ENCODE measurements around the gene LAMP1.
"Not testable (repeated sequence)": the region's sequence is repeated elsewhere in the genome, so short reads cannot be mapped to it uniquely, and the experiment has no call there.

The LAMP1 gene

GRCh38 chr13:113328851-113329250, 31.8 kb downstream of the LAMP1 start:
- DNase-seq: no peak

GRCh38 chr13:113329656-113330312, 32.7 kb downstream of the LAMP1 start:
- no peak for DNase-seq

GRCh38 chr13:113332615-113333014, 35.6 kb downstream of the LAMP1 start:
- no peak for DNase-seq

GRCh38 chr13:113333076-113333475, 36.0 kb downstream of the LAMP1 start:
- no peak for DNase-seq

- no peak for DNase-seq
These were observed 40.5 kb downstream of the LAMP1 start for GRCh38 chr13:113337556-113337955.

GRCh38 chr13:113337976-113338375, 40.9 kb downstream of the LAMP1 start:
- DNase-seq: no peak

- DNase-seq: no peak
These were observed 41.4 kb downstream of the LAMP1 start for GRCh38 chr13:113338451-113338850.

GRCh38 chr13:113342820-113343691, 46.0 kb downstream of the LAMP1 start:
- DNase-seq: no peak

- DNase-seq: no peak
These were observed 46.6 kb downstream of the LAMP1 start for GRCh38 chr13:113343692-113343968.

- no peak for DNase-seq
These were observed 48.4 kb downstream of the LAMP1 start for GRCh38 chr13:113345486-113345885.

GRCh38 chr13:113347736-113348225, 50.7 kb downstream of the LAMP1 start:
- not testable (repeated sequence) for DNase-seq

- DNase-seq: no peak
These were observed 51.6 kb downstream of the LAMP1 start for GRCh38 chr13:113348591-113348990.

- DNase-seq: no peak
These were observed 52.0 kb downstream of the LAMP1 start for GRCh38 chr13:113349050-113349449.

- DNase-seq: no peak
These were observed 52.5 kb downstream of the LAMP1 start for GRCh38 chr13:113349491-113349890.

GRCh38 chr13:113350065-113350937, 53.3 kb downstream of the LAMP1 start:
- DNase-seq: no peak

GRCh38 chr13:113350938-113351335, 53.9 kb downstream of the LAMP1 start:
- DNase-seq: no peak

- no peak for DNase-seq
These were observed 54.5 kb downstream of the LAMP1 start for GRCh38 chr13:113351514-113352026.

GRCh38 chr13:113353254-113353653, 56.2 kb downstream of the LAMP1 start:
- no peak for DNase-seq

- no peak for DNase-seq
These were observed 58.0 kb downstream of the LAMP1 start for GRCh38 chr13:113354831-113355610.

GRCh38 chr13:113355621-113356020, 58.6 kb downstream of the LAMP1 start:
- no peak for DNase-seq

- no peak for DNase-seq
These were observed 59.6 kb downstream of the LAMP1 start for GRCh38 chr13:113356596-113356995.

- DNase-seq: no peak
These were observed 60.5 kb downstream of the LAMP1 start for GRCh38 chr13:113357529-113357928.

Measured in CD4-positive, alpha-beta T cell treated with Interleukin-4 for 4 hours (primary cell).